NCI-H1092 treated with DMSO at 0.1 percent for 48 hours (cell line): ENCODE measurements around the gene S100A13.
"Not testable (repeated sequence)": the region's sequence is repeated elsewhere in the genome, so short reads cannot be mapped to it uniquely, and the experiment has no call there.

ENCODE experiments used
- DNase-seq: peaks from one replicate; lab custom pipeline; 2025; lab: John Stamatoyannopoulos, UW

S100A13 gene

DNA sequence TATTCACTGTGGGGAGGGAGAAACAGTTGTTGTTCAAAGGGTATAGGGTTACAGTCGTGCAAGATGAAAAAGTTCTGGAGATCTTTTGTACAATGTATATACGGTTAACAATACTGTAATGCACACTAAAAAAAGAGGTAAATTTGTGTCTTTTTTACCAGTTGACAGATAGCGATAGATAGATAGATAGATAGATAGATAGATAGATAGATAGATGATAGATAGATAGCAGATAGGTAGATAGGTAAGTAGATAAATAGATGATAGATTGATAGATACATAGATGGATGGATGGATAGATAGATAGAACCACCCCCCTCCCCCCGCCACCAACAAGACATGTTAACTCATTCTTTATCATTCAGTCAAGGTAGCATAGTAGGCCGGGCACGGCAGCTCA, 24.6 kb downstream of the S100A13 start:
- DNase-seq, result no peak

DNA sequence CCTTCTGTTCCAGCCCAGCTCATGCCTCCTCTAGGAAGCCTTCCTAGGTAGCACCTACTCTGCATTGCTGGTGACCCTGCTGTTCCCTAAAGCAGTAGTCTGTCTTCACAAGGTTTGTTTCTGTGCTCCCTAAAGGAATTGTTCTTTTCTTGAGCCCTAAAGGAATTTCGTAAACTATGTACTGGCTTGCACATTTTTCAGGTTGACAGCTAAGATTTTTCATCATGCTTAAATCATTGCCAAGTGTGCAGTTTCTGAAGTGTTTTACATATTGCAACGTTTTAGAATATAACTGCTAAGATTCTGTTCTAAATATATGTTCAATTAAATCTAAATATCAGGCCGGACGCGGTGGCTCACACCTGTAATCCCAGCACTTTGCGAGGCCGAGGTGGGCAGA, 27.5 kb downstream of the S100A13 start:
- DNase-seq, result no peak

DNA sequence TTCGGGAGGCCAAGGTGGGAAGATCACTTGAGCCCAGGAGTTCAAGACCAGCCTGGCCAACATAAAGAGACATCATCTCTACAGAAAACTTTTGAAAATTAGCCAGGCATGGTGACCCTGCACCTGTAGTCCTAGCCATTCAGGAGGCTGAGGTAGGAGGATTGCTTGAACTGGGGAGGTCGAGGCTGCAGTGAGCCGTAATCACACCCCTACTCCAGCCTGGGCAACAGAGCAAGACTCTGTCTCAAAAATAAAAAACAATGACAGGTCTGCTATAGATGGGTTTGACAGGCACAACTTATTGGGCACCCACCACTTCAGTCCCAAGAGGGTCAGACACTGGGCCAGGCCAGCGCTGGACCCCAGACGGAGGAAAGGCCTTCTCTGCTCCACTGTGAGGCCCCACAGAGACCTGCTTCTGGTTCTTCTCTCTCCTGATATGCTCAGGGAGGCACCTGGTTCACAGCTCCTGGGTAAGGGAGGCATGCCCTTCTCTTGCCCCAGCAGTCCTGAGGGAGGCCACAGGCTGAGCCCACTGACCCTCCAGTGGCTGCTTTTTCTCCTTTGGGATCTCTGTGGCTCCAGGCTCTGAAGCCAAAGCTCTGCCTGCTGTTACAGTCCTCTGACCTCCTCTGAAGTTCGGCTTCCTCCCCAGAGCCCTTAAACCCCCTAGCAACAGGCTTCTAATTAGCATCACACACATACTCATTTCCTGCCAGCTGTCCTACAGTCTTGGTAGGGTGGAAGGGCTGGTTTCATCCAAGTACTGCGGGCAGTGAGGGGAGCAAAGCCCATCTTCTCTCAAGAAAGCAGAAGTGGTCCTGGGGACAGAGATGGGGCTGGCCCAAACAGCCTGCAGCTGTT, 28.8 kb downstream of the S100A13 start:
- DNase-seq, result peak; percentile 35

- DNase-seq, result no peak
Observed at GRCh38 chr1:153597206-153597605, 30.1 kb downstream of the S100A13 start.

- no peak for DNase-seq
Observed at GRCh38 chr1:153592748-153593147, 34.6 kb downstream of the S100A13 start.

DNA sequence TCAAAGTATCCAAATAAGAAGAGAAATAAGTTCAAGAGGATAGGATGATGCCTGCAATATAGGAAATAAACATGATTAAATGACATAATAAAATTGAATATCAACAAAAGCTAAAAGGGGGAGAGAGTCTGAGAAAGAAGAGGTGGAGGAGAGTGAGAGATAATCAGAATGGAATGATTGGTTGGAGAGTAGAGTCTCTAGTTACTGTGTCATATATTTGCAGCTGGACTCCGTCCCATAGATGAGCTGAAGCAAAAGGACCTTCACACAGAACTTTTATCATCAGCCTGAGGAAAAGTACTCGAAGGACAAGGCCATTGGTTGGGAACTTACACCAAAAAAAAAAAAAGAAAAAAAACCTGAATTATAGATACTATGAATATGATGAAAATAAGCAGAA, 38.8 kb downstream of the S100A13 start:
- DNase-seq, result no peak

DNA sequence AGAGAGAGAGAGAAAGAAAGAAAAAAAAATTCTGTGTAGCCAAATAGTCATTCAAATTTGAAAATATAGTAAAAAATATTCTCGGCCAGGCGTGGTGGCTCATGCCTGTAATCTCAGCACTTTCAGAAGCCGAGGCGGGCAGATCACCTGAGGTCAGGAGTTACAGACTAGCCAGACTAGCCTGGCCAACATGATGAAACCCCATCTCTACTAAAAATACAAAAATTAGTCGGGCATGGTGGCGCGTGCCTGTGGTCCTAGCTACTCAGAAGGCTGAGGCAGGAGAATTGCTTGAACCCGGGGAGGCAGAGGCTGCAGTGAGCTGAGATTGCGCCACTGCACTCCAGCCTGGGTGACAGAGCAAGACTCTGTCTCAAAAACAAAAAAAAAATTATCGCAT, 39.3 kb downstream of the S100A13 start:
- DNase-seq, result not testable (repeated sequence)

GRCh38 chr1:153587314-153587713, 40.0 kb downstream of the S100A13 start:
- DNase-seq, result no peak

DNA sequence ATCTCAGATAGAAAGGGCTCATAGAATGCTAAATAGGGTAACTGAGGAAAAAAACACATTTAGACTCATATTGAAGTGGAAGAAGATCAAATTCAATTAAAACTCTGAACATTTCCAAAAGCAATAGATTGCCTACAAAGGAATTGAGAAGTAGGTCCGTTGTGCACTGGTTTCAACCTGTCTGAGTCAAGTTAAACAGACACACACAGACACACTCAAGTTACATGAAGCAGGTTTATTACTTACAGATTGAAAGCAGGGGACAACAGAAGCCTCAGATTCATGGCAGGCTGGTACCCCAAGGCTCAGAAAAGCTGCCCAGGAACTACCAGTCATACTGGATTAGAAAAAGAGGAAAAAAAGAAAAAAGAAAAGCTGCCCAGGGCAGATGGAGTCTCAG, 41.0 kb downstream of the S100A13 start:
- DNase-seq, result no peak

GRCh38 chr1:153585006-153585405, 42.3 kb downstream of the S100A13 start:
- no peak for DNase-seq

DNA sequence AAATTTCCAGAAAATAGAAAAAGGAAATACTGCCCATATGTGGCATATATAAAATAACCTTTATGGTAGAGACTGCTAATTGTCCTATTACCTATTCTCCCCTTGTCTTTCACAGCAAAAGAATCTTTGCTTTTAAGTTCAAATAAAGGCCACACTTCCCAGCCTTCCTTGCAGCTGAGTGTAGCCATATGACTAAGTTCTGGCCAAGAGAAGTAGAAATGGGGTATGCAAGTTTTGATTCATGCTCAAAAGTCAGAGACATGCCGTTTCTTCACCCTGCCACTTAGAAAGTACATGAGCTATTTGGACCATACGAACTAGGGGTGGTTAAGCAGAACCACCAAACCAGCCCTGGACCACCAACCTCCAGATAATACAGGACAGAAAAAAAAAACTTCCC, 43.3 kb downstream of the S100A13 start:
- DNase-seq, result no peak

DNA sequence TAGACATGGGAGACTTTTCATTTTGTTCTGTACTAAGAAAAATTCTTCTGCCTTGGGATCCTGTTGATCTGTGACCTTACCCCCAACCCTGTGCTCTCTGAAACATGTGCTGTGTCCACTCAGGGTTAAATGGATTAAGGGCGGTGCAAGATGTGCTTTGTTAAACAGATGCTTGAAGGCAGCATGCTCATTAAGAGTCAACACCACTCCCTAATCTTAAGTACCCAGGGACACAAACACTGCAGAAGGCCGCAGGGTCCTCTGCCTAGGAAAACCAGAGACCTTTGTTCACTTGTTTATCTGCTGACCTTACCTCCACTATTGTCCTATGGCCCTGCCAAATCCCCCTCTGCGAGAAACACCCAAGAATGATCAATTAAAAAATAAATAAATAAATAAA, 43.8 kb downstream of the S100A13 start:
- not testable (repeated sequence) for DNase-seq

DNA sequence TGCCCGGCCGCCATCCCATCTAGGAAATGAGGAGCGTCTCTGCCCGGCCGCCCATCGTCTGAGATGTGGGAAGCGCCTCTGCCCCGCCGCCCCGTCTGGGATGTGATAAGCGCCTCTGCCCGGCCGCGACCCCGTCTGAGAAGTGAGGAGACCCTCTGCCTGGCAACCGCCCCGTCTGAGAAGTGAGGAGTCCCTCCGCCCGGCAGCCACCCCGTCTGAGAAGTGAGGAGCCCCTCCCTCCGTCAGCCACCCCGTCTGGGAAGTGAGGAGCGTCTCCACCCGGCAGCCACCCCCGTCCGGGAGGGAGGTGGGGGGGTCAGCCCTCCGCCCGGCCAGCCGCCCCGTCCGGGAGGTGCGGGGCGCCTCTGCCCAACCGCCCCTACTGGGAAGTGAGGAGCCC, 44.5 kb downstream of the S100A13 start:
- DNase-seq, result not testable (repeated sequence)

DNA sequence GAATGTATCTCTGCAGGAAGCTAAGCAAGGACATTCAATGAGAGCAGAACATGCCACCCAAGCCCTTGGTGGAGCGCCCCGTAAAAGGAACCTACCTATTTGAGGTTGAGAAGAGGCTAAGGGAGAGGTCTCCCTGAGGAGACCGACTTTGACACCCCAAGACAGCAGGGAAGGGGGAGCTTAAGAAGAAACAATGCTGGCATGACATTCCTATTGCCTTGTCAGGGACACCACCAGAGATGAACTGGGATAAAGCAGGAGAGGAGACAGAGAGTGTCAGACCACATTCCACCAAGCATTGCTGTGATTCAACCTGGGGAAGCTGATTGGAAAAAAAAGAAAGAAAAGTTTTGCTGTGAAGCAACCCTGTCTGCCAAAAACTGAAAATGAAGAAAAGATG, 48.4 kb downstream of the S100A13 start:
- no peak for DNase-seq

DNA sequence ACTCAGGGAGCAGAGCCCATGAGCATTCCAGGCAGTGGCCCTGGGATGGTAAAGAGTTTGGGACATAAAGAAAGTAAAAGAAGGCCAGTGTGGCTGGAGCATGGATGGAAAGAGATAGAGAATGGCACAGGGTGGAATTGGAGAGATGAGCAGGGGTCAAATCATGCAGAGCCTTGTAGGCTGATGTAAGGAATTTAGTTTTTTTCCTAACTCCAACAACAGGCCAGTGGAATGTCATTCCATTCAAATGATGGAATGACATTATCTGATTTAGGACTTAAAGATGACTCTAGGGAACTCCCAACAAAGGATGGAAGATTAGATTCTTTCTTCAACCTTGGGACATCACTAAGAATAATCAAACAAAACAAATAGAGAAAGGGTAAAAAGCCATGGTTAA, 48.8 kb downstream of the S100A13 start:
- DNase-seq, result no peak

DNA sequence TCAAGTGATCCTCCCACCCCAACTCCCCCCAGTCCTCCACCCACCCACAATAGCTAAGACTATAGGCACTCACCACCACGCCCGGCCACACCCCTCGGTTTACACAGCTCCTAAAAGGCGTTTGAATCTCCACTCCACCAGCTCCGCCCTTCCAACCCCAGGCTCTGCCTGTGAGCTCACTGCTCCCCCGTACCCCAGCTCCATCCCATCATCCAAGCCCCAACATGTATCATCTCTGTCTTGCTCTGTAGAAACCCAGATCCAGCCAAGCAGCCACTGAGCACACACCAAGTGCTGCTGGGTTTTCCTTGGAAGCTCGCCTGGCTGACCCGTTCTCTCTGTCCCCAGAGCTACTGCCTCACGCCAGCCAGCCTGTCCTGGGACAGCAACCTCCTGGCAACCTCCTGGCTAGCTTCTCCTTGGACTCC, 49.7 kb downstream of the S100A13 start:
- no peak for DNase-seq

DNA sequence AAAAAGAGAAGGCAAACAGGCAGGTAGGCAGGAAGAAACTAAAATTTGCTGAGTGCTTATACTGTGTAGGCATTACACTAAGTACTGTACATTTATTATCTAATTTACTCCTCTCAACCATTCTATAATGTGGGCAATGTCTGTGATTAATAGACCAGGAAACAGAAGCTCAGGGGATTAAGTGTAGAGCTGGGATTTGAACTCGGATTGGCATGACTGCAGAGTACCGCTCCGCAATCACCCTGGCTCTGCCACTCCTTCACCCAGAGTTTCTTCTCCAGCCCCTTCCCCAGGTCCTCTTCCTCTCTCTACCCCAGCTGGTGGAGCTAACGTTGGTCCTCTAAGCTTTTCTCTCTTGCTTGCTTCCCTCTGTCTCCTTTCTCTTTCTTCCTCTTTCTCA, 50.2 kb downstream of the S100A13 start:
- DNase-seq, result no peak

DNA sequence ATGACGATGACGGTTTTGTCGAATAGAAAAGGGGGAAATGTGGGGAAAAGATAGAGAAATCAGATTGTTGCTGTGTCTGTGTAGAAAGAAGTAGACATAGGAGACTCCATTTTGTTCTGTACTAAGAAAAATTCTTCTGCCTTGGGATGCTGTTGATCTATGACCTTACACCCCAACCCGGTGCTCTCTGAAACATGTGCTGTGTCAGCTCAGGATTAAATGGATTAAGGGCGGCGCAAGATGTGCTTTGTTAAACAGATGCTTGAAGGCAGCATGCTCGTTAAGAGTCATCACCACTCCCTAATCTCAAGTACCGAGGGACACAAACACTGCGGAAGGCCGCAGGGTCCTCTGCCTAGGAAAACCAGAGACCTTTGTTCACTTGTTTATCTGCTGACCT, 51.8 kb downstream of the S100A13 start:
- DNase-seq, result not testable (repeated sequence)

GRCh38 chr1:153575081-153575491, 52.2 kb downstream of the S100A13 start:
- not testable (repeated sequence) for DNase-seq

GRCh38 chr1:153573351-153573750, 54.0 kb downstream of the S100A13 start:
- DNase-seq, result no peak

DNA sequence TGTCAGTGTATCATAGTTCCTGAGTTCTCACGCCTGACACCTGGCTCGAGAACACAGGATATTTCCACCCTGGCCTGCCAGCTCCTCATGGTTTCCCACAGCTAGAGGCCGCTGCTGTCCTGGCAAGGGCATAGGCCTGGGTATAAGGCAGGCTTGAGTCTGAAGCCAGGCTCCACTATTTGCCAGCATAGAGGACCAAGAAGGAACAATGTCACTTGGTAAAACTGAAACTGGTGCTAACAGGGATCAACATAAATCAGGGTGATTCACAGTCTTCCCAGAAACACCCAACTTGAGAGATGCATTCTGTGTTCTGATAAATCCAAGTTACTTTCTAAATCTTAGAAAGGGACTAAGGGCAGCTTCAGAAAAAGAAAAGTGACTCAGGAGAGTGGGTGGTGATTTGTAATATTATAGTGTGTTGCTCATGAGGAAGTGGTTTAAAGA, 54.7 kb downstream of the S100A13 start:
- peak; percentile 77 for DNase-seq

DNA sequence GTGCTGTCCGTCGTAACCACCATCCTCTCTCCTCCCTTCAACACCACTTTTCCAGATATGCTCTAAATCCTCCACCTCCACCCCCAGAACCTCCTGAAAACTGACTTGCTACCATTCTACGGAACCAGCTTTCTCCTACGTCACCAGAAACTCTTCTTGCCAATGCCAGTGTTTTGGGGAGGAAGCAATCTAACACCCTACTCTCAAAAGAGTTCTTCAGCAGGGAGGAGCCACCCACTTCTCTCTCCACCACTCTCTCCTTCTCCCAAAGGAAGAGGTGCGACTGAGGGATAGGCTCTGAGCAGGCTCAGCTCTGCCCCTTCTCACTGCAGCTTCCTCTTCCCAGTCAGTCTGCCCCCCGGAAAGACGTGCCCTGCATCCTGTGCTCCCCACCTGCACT, 55.6 kb downstream of the S100A13 start:
- DNase-seq, result no peak

- no peak for DNase-seq
Observed at GRCh38 chr1:153570874-153571273, 56.4 kb downstream of the S100A13 start.

DNA sequence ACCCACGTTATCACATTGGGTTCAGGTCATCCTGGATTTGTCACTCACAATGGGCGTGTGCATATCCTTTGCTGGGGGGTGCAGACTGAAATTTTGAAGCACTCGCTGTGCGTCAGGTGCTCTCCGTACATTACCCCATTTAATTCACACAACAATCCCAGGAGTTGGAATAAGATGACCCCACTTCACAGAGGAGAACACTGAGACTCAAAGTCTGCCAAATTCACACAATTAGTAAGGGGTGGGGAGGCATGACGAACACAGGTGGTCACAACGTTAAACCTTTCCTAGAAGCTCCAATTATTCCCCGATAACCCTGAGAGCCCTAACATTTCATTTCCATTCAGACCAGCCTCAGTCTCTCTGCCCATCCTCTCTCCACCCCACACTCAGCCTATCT, 57.8 kb downstream of the S100A13 start:
- DNase-seq, result no peak
